CD1c-positive myeloid dendritic cell (primary cell): ENCODE results near the gene TPI1.

ENCODE experiments used
- DNase-seq: peaks from one replicate; pipeline ENCODE4 v3.0.0-alpha.2; 2016; ENCODE audit errors: extremely low spot score

The TPI1 gene

DNA sequence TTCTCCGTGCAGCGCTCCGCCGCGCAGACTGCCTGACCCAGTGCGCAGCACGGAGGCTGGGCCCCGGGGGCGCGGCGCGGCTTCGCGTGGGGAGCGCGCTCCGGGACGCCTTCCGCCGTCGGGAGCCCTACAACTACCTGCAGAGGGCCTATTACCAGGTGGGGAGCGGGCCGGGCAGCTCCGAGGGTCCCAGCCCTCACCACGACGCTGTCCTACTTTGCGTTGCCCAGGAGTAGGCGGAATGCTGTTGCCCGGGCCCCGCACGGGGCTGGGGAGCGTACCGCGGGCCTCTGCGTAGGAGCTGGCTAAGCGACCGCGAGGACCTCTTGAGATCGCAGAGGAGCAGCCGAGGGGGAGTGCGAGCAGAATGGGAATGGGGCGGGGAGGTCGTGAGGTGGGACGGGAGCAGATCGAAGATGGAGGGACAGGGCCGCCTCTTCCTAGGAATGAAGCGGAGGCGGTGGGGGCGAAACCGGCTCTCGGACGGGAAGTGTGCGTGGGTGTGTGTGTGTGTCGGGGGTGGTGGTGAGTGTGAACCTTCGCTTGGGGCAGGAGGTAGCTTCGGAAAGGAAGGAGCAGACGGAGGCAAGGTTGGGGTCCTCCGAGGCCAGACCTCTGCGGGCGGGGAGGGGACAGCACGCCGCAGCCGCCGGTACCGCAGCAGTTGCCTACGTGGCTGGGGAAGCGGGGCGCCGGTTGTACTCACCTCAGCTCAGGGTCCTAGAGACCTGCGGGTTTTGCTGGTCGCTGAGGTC lies 38.4 kb upstream of the TPI1 start:
- no peak for DNase-seq

DNA sequence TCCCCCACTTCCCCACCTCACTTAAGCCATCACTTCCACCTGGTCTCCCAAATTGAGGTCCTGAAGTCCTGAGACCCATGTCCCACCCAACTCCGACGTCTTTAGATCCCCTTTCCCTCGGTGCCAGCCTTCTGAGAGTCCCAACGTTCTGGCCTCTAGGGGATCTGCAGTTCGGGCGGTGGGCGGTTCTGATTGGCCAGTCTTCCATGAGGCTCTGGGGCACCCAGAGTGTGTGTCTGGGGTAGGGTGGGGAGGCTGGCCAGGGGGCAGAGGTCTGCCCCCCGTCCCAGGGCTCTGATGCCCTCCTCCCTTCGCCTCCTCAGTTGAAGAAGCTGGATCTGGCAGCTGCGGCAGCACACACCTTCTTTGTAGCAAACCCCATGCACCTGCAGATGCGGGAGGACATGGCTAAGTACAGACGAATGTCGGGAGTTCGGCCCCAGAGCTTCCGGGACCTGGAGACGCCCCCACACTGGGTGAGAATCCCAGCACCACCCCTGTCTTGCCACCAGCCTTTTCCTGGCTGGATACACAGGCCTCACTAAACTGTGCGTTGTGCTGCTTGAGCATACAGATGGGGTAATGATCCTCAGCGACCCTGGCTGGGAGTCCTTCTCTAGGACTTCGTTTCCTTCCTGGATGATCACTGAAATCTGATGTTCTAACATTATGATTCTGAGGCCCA lies 37.7 kb upstream of the TPI1 start:
- DNase-seq = no peak

DNA sequence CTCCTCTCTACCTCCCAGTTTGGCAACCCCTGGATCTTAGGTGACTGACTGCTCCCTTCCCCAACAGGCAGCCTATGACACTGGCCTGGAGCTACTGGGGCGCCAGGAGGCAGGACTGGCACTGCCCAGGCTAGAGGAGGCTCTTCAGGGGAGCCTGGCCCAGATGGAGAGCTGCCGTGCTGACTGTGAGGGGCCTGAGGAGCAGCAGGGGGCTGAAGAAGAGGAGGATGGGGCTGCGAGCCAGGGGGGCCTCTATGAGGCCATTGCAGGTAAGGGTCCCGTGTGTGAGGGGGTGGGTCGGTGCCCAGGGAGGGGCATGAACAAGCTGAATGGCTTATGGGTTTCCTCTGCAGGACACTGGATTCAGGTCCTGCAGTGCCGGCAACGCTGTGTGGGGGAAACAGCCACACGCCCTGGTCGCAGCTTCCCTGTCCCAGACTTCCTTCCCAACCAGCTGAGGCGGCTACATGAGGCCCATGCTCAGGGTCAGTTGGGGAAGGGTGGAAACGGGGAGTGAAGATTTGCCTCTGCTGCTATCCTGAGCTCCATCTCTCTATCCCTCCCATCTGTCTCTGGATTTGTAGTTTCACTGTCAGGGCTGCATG lies 36.9 kb upstream of the TPI1 start:
- DNase-seq = no peak

DNA sequence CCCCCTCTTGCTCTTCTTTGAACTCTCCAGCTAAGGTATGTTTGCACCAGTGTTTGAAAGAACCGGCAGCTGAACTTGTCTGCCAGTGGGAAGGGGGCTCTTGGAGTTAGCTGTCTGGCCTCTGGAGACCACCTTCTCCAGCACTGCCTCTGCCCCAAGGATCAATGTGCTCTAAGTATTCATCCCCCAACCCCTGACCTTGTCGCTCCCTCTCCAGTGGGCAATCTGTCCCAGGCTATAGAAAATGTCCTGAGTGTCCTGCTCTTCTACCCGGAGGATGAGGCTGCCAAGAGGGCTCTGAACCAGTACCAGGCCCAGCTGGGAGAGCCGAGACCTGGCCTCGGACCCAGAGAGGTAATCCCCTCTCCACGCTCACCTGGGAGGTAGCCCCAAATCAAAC lies 36.3 kb upstream of the TPI1 start:
- no peak for DNase-seq

GRCh38 chr12:6831450-6831995 lies 35.8 kb upstream of the TPI1 start:
- DNase-seq = no peak

DNA sequence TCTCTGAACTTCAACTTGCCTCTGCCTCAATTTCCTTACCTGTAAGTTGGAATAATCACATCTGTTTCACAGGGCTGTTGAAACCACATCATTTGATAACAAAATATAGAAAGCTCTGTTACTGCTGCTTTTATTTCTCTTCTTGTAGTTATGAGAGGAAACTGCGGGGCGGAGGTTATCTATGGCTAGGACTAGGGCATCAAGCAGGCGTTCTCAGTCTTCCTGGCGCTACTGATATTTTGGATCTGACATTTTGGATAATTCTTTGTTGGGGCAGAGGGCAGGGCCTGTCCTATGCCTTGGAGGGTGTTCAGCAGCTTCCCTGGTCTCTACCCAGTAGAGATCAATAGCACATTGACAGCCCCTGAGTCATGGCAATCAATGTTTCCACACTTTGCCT lies 35.2 kb upstream of the TPI1 start:
- no peak for DNase-seq

GRCh38 chr12:6833189-6833890 lies 34.0 kb upstream of the TPI1 start:
- DNase-seq = no peak

- no peak for DNase-seq
Observed at GRCh38 chr12:6834254-6834653, 33.1 kb upstream of the TPI1 start.

DNA sequence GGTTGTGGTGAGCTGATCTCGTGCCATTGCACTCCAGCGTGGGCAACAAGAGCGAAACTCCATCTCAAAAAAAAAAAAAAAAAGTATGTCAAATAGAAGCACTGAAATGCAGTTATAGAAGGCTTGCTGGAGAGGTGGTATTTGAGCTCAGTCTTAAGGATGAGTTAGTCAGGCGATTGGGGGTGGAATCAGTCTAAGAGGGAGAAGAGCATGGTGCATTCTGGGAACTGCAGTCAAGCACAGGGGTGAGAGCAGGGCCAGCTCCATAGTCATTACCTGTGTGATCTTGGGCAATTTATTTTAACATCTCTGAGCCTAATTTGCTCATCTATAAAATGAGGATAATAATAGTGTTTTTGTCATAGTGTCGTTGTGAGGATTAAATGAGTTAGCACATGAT lies 32.5 kb upstream of the TPI1 start:
- DNase-seq = no peak

- no peak for DNase-seq
Observed at GRCh38 chr12:6836851-6837250, 30.5 kb upstream of the TPI1 start.

DNA sequence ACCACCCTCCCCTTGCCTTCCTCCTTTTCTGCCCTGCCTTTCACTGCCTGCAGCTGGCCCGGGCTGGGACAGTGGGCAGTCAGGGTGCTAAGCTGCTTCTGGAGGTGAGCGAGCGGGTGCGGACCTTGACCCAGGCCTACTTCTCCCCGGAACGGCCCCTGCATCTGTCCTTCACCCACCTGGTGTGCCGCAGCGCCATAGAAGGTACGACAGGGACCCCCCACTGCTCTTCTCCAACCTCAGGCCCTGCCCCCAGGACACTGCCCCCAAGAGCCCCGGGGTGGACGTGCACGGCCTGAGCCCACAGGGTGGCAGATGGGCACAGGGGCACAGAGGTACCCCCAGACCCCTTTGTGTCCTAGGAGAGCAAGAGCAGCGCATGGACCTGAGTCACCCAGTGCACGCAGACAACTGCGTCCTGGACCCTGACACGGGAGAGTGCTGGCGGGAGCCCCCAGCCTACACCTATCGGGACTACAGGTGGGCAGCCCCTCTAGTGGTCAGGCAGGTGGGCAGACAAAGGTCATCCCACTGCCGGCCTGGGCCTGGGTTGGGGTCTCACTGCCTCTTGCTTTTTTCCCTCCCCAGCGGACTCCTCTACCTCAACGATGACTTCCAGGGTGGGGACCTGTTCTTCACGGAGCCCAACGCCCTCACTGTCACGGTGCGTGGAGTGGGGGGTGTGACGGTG lies 29.8 kb upstream of the TPI1 start:
- DNase-seq = no peak

DNA sequence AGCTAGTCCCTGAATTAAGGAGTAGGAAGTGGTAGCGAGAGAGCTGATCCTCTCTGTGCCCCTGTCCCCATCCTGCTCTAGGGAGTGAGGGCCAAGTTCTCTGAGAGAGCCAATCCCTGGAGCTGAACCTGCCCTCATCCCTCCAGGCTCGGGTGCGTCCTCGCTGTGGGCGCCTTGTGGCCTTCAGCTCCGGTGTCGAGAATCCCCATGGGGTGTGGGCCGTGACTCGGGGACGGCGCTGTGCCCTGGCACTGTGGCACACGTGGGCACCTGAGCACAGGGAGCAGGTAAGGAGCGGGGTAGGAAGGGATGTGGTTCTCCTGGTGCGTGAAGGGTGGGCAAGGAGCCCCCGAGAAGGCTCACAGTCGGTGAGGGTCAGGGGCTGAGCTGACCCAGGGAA lies 28.5 kb upstream of the TPI1 start:
- no peak for DNase-seq

DNA sequence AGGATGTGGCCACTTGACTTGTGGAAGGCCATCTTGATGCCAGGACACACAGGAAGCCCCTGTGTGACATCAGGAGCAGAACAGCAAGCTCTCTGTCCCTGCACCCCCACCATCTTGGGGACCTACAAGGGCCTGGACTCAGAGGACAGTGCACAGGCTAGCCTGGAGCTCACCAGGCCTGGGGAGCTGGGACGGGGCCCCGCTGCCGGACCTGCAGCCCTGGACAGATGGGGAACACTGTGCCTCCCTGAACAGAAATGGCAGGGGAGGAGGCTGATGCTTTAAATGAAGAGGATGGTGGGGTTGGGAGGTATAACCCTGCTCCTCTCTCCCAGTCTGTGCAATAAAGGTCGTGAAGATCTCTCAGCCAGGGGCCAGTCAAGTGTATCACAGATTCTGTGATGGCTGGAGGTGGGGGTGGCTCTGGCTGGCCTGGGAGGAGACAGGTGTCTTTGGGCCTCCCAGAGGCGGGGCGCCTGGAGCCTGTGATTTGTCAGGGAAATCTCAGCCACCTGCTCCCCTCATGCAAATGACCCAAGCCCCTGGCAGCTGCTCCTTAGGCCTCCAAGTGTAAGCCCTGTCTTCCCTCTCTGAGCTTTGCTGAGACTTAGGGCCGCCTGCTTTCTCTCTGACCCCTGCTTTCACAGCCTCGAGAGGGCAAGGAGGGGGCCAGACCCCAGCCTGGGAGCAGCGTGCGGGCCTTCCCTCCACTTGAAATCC lies 27.7 kb upstream of the TPI1 start:
- no peak for DNase-seq

DNA sequence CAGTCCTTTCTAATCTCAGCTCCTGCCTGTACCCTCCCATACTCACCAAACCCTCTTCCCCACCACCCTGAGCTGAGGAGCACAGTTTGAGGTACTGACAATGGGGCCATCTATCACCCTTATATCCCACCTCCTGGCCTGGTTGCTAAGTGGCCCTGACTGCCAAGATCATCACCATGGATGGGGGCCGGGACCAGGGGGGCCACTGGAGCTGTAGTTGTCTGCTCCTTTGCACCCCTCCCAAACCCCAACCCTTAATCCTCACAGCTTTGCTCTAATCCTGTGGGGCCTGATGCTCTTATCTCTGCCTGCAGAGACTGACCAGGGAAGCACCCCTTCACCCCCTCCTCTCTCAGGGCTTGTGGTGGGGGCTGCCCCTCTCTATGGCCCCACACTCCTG lies 27.0 kb upstream of the TPI1 start:
- no peak for DNase-seq

DNA sequence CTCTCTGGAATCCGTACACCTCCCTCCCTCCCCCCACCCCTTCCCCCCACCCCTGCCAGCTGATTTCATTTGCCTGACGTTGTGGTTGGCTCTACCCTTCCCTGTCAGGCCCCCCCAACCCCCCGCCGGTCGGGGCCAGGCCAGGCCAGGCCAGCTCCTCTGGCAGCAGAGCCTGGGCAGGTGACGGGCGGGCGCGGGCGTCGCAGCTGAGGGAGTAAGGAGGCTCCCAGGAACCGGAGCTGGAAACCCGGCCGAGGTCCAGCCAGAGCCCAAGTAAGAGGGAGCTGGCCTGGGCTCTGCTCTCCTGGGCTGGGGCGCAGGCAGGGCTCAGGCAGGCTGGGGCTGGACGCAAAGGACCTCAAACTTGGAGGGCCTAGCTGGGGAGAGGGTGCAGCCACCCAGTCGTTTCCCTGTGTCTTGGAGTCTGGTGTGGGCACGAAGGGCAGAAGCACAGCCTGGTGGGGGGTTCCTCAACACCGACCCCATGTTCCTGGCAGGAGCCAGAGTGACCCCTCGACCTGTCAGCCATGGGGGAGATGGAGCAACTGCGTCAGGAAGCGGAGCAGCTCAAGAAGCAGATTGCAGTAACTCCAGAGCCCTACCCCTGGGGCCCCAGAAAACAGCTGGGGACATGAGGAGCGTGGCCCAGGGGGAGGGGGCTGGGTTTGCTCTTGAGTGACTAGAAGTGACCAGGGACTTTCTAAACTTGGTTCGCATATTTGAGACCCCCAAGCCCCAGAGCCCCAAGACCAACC lies 26.4 kb upstream of the TPI1 start, which contains the start of gene GNB3:
TSS of gene GNB3 (plus strand) at position 165 of the 755 bp plus-strand sequence. CDS start at position 528, 363 bp downstream.
- no peak for DNase-seq

DNA sequence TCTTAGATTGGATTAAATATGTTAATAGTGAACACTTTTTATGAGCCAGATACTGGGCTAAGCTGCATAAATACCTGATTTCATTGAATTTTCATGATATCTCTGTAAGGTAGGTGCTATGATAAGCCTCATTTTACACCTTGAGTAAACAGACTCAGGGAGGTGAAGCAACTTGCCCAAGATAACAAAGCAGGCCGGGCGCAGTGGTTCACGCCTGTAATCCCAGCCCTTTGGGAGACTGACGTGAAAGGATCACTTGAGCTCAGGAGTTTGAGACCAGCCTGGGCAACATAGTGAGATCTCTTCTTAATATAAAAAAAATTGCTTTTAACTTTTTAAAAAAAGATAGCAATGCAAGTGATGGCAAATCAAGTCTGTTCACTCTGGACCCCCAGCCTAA lies 25.3 kb upstream of the TPI1 start:
- no peak for DNase-seq

DNA sequence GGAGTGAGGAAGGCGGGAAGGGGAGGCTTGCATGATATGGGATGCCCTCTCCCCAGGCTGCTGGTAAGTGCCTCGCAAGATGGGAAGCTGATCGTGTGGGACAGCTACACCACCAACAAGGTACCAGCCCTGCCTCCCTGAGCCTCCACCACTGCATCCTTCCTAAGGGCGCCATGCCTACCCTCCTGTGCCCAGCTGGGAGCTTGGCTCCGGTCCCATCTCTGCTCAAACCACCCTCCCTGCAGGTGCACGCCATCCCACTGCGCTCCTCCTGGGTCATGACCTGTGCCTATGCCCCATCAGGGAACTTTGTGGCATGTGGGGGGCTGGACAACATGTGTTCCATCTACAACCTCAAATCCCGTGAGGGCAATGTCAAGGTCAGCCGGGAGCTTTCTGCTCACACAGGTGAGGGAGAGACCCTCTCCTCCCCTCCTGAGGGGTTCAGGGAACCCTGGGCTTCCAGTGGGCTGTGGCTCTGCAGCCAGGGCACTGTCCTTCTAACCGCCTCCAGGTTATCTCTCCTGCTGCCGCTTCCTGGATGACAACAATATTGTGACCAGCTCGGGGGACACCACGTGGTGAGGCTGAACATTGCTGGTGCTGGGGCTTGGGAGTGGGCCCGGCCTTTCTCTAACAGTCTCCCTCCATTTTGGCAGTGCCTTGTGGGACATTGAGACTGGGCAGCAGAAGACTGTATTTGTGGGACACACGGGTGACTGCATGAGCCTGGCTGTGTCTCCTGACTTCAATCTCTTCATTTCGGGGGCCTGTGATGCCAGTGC lies 24.0 kb upstream of the TPI1 start:
- no peak for DNase-seq

- DNase-seq = no peak
Observed at GRCh38 chr12:6845395-6845794, 21.9 kb upstream of the TPI1 start.

GRCh38 chr12:6846316-6846869 lies 20.9 kb upstream of the TPI1 start:
- DNase-seq = no peak
